NCI-H2227 (cell line): ENCODE measurements around the gene TP53AIP1.

ENCODE experiments used
- DNase-seq: peaks from one replicate; lab custom pipeline; 2025; ENCODE audit not compliant: unreplicated experiment; lab: John Stamatoyannopoulos, UW

TP53AIP1 gene

DNA sequence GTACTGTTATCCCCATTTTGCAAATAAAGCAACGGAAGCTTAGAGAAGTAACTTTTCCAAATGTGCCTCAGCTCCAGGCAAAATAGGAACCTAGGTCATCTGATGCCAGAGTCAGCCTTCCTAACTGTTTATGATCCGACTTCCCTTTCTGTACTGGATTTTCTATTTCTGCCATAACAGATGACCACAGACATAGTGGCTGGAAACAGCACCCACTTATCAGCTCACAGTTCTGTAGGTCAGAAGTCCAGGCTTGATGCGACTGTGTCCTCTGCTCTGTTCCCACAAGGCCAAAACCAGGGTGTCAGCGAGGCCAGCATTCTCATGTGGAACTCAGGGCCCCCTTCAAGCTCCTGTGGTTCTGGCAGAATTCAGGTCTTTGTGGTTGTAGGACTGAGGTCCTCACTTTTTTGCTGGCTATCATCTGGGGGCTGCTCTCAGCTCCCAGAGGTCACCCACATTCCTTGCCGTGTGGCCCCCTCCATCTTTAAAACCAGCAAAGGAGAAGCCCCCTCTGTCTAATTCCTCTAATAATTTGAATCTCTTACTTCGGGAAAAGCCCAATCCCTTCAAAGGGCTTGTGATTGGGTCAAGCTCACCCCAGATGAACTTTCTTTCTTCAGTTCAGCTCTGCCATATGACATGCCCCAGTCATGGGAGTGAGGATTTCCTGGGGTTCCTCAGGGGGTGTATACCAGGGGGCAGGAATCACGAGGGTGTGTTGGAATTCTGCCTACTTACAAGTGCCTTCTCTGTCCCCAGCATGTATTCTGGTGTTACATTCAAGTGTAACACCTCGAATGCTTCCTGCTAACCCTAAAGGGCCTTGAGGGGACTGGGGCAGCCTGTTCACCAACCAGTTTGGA is 36.3 kb downstream of the TP53AIP1 start:
- no peak for DNase-seq

DNA sequence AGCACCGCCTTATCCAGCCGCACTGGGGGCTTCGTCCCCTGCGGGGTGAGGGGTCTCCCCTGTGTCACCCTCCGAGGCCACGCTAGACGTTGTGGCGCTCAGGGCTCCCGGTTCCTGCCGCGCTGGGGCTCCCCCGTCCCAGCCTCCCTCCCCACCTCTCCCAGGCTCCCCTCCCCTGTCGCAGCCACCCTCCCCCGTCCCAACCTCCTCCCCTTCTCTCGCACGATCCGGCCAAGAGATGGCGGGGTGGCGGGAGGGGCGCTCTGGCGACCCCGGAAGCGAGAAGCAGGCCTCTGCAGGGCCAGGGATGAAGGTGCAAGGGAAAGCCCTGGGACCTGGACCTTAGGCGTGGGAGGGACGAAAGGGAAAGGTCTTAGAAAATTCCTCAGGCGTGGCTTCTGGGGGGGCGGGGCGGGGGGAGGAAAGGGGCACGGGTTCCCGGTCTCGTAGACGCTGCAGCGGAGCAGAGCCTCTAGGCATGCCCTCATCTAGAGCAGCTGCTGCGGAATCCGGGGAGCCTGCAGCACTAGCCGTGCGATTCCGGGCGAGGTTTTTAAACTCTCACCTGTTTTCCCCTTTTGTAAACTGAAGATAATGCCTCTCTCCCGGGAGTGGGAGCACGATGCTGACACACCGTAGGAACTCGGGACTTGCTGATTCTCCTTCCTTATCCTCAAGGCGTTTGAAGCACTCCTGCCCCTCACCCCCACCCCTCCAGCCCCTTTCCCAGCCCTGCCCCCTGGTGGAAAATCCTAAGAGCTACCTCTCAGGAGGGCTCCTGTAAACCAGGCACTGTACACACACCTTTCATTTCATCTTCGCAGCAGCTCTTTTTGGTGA is 37.1 kb downstream of the TP53AIP1 start:
- peak; percentile 61 for DNase-seq

DNA sequence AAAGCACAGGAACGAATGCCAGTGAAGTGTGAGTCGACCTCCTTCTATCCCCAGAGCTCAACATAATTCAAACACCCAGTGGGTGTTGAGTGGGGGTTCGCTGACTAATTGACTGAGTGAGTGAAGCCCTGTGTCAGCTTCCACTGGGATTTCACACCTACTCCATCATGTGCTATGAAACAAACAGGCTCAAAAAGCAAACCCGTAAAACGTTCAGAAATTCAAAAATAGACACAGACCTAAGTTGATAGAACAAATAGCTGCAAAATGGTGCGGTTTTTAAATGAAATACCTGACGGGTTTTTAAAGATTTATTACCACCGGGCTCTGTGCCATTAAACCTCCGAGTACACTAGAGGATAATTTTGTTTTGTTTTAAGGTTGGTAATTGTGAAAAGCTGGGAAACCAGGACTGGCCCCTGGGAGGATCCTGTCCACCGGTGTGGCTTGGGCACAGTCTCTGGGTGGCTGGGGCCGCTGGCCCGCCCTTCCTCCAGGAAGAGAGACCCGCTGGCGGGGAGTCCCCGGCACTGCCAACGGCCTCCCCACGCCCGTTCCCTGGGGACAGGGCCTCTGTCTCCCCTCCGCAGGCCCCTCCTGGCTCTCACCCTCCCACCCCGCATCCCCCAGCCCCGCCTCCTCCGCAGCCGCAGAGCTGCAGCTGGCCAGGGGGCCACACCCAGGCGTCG is 37.9 kb downstream of the TP53AIP1 start:
- peak; percentile 39 for DNase-seq

DNA sequence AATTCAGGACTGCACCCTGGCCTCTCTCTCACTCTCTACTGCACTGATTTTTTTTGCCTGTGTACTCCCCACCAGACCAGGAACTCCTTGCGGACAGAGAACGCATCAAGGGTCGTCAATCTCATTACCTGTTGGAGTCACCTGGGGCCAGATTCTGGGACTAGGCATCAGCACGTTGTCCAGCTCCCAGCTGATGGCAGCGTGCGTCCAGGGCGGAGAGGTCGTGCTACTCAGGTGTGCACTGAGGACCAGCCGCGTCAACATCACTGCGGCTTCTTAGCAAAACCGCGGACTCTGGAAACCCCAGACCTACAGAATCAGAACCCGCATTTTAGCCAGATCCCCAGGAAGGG is 38.4 kb downstream of the TP53AIP1 start:
- DNase-seq = no peak

DNA sequence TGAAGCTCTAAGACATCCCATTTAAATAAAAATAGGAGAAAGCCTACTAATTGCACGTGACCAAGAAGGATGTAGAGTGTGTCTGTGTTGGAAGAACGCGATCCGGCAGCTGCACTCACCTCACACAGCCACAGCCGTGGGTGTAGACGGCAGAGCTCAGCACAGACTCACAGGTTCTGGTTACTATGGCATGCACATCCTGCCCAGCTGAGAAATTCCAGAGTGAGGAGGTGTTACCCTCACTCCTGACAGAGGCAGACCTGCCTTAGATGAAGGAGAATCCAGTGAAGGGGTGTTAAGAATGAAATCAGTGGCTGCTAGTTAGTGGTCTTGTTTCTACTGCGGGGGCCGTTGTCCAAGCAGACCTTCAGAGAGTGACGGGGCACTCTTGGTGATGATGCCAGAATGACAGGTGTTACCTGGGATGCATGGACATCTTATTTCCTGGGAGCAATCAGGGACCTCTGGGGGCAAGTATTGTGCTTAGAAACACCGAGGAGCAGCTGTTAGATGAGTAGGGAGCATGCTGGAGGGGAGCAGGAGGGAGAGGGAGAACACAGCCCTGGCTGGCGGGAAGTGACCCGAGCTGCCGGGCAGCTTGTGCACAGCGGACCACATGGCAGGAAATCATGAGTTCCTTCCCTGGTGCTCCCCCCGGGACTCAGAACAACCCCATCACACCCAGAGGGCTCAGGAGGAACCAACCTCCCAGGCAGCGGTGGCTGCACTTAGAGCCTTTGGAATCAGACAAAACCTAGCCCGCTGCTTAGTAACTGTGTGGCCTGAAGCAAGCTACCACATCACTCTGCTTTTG is 39.2 kb downstream of the TP53AIP1 start:
- DNase-seq = no peak

DNA sequence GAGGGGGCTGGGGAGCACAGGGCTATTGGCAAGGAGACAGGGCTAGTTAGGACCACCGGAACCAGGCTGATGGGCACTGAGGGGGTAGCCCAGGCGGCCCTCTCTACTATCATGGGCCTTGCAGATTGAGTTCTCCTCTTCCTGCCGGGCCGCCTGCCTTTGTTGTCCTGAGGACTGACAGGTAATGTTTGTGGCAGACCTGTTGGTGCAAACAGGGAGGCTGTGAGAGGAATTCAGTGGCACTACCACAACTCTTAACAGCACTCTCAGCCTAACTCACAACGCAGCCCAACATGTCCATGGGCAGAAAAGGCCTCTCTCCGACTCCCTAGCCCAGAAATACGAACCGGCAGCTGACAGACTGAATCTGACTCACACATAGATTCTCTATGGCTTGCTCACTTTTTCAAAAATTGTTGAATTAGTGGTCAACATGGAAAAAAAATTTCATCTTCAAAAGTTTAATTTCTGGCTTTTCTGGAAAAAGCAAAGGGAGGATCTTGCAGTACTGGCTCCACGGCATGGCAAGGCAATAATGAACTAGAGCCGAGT is 40.1 kb downstream of the TP53AIP1 start:
- no peak for DNase-seq

DNA sequence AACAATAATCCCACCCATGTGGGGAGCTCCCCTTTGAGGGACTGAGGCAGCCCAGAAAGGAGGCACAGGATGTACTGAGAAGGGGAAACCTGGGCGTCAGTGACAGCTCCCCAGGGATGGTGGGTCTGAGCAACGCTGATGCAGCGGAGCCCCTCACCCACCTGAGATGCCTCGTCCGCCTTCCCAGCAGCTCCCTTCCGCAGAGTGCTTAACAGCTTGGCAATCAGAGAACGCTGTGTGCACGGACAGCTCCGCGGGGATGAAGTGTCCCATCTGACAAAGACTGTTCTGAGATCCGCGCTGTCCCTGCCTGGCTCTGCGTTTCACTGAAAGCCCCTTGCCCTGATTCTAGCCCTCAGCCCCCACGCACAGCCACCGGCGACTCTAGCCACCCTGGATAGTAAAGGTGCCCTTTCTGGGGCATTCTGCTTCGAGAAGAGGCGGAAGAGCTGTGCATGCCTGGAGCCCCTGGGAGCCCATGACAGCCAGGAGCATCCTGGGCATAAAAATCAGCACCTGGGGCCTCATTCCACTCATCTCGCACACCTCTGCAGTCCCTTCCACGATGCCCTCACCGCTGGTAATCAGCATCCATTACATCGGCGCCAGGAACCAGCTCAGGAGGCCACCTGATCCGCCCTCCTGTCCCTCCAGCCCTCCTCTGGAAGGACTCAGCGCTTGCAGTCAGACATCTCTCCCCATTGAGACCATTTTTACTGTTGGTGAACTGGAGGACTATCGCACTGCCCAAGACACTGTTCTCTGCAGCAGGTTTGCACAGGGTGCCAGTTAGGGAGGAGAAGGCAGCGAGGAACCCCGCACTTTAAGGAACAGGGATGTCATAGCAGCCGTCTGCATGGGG is 40.8 kb downstream of the TP53AIP1 start:
- DNase-seq = peak; percentile 8

DNA sequence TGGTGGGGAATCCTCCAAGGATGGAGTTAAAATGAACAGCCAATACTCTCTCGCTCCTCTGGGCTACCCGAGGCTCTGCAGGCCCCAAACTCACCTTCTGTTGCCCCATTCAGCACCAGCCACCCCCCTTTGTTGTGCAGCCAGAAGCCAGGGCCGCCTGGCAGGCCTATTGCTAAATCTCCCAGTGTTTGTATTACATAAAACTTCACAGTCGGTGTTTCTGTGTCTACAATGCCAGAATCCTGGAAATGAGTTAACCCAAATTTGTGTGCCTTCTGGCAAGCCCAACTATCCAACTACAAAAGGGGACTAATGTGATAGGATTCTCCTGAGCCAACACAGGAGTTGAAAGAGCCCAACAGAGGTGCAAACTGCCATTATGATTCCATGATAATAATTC is 42.2 kb downstream of the TP53AIP1 start:
- no peak for DNase-seq

DNA sequence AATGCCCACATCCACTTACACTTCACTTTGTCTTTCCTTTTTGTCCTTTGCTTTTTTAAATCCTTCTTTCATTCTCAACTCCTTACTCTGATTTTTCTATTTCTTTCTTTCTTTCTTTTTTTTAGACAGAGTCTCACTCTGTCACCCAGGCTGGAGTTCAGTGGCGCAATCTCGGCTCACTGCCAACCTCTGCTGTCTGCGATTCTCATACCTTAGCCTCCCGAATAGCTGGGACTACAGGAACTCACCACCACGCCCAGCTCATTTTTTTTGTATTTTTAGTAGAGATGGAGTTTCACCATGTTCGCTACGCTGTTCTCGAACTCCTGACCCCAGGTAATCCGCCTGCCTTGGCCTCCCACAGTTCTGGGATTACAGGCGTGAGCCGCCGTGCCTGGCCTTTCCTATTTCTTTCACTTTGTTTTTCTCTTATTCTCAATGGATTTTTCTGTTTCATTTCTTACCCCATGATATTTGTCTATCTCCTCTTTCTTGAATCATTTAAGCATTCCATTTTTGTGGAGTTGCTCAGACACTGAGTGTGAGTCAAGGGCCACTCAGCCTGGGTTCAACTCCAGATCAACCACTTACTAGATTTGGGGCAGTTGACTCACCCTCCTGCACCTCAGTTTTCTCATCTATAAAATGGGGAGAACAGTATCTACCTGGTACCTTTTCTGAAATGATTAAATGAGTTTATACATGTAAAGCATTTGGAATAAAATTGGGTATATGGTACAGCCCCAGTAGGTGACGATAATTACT is 43.9 kb downstream of the TP53AIP1 start:
- no peak for DNase-seq

DNA sequence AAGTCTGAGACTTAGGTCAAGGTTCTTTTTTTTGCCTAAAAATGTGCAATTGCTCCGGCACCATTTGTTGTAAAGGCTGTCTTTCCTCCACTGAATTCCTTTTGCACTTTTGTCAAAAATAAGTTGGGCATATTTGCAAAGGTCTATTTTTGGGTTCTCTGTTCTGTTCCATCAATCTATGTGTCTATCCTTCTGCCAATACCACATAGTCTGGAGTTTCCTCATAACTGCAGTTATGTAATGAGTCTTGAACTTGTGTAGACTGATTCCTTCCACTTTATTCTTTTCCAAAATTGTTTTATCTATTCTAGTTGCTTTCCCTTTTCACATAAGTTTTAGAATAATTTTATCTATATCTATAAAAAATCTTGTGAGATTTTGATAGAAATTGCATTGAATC is 44.8 kb downstream of the TP53AIP1 start:
- no peak for DNase-seq

DNA sequence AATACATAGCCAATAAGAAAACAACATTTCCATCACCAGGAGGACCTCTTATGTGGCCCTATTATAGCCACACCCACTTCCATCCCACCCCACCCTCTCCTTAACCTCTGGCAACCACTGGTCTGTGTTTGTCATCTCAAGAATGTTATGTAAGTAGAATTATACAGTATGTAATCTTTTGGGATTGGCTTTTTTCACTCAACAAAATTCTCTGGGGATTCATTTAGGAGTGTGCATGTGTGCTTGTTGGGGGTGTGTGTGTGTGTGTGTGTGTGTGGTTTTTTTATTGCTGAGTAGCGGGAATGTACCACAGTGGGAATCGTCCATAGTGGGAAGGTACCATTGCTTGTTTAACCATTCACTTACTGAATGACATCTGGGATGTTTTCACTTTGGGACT is 46.3 kb downstream of the TP53AIP1 start:
- no peak for DNase-seq

DNA sequence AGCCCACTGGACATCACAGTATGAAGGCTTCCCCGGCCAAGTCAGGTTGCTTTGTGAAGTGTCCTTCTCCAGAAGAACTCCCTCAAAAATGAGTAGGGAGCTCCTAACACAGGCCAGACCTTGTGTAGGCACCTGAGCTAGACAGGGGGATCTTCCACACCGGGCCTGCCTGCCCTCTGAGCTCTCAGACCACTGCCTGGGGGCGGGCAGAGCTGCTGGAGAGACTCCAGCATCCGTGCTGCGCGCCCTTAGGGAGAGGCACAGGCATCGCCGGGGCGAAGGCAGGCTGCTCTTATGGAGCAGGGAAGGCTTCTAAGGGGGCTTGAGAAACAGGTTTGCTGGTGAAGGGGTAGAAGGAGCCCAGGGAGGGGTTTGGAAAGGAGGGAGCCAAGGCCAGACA is 47.1 kb downstream of the TP53AIP1 start:
- DNase-seq = no peak

DNA sequence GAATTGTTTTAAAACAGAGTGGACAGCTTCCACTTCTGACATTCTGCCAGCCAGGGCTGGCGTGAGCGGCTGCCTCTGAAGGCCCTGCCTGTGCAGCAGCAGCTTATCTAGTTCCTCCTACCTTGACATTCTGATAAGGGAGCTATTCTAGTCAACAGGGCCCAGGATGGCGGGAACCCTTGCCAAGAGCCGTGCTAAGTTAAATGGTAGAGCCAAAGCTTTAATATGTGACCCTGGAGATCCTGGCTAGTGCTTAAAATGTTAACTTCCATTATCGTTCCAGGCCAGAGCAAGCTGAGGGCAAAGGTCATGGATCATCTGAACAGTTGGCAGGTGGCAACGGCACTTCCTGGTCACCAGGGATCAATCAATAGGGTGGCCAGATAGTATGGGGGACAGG is 48.0 kb downstream of the TP53AIP1 start:
- DNase-seq = no peak

DNA sequence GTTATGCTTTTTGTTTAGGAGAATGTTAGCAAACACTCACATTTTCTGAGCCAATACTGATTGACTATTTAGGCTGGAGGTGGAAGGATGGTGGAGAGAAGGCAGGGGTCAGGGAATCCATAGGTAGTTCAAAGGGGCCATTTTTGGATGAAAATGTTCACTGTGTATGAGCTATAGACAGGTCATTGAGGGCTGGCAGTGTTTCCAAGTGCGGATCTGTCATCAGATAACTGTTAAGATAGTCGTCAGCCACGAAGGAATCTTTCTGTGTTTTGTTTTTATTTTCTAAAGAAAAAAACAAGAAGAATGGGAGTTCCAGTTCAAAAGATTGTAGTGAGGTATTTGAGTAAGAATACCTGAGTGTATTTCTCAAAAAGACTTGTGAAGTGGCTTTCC is 48.4 kb downstream of the TP53AIP1 start:
- no peak for DNase-seq

DNA sequence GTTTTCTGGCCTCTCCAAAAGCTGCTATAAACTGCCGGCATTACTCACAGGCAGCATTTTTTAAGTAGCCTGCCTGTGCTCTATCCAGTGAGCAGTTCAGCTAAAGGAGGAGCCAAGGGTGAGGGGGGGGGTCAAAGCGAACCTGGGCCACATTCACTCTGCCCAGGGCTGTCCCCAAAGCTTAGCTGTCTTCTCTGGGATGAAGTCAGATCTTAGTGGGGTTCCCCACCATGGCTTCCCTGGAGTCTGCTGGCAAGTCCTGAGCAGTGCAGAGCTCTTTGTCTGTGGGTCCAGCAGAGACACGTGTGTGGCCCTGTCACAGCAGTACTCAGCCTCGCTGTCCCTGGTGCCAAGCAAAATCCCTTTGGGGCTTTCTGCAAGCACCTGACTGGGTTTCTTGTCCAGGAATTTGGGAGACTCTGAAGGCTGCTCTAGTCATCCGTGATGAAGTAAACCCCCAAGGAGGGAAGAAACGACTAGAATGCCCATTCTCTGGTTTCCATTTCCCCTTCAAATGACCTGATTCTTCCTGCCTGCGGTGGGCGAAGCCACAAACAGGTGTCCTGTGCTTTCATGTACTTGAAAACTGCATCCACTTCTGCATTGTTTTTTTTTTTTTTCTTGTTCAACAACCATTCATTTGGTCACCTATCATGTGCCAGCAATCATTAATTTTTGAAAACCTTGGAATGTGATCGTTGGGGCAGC is 48.9 kb downstream of the TP53AIP1 start:
- no peak for DNase-seq

DNA sequence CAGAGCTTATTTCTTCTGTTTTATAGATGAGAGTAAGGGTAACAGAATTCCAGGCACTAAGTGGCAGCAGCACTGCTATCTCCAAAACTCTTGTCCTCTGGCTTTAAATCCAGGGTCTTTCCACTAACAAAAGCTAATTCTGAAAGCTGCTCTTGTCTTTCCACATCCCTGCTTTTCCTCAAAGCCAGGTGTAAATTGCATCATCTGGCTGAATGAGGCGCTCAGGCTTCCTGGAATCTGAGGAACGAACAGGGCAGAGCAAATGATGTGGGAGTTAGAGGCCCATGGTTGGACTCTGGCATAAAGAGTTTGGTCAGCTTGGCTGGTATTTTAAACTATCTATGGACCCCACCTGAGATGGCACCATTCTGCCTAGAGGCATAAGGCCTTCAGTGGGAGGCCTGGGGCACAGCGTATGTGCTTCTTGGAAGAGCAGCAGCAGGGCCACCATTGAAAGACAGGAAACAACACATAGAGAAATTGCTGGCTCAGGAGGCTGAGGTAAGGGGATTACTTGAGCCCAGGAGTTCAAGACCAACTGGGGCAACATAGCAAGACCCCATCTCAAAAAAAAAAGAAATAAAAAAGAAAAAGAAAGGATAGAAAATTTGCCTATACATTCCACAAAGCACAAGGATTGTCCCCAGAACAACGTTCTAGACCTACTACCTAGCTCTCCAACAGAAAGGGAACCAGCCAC is 49.7 kb downstream of the TP53AIP1 start:
- DNase-seq = no peak

DNA sequence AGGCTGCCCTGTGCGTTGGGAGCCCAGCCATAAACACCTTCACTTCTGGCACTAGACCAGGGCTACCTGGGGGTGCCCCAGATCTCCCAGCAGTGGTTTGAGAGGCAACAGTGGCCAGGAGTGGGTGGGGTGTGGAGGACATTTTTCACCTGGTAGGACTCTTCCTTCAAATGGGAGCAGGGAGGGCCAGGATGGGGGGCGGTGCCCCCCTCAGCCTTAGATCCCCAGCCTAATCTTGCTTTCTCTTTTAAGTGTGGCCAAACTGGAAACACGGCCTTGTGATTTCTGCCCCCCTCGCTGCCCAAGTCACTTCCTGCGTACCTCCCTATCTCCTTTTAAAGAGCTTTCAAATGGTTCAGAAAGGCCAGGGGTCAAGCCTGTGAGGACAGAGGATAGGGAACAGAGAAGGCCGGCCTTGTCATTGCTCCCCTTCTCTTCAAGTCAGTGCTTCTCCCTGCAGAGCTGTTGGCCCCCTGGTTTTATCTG is 50.7 kb downstream of the TP53AIP1 start:
- no peak for DNase-seq
